H1 (cell line): ENCODE results near the gene MLPH. TPM values are rescaled to one million over a fixed set of nuclear protein-coding genes. Genes with fewer than 3 reads are reported as not detected.

Experiments used
- CTCF ChIA-PET: fragments of 300-600 bp; sonication (Branson Sonifier 250); formaldehyde crosslinking; loops from one replicate; lab custom pipeline; 2021; ENCODE audit not compliant: partially characterized antibody; lab: Charles Lee
- POLR2A ChIA-PET: fragments of 300-600 bp; sonication (Branson Sonifier 250); formaldehyde crosslinking; loops from one replicate; lab custom pipeline; 2021; ENCODE audit warnings: inconsistent platforms; ENCODE audit not compliant: partially characterized antibody; lab: Charles Lee
- DNase-seq, 2 experiments: peaks; one replicate each; pipeline versions ENCODE4 v3.0.0 to v3.0.0-alpha.2; 2010 to 2022; ENCODE audit warnings: low spot score in 2 of 2, low read depth in 1 of 2, mixed read lengths in 1 of 2
- FAIRE-seq: peaks from 2 replicates; lab custom pipeline; 2011; peaks lifted over from hg19 to GRCh38; lab: Jason Lieb, UNC
- H2AFZ ChIP-seq: 2 replicates; pipeline ENCODE4 v1.8.1; 2012; ENCODE audit warnings: low read length, inconsistent platforms
- H2AK5ac ChIP-seq: 2 replicates; pipeline ENCODE4 v1.6.1; 2013; ENCODE audit warnings: low read depth, low read length
- H2BK120ac ChIP-seq: replicated peaks from 2 replicates; pipeline ENCODE3; 2013; ENCODE audit warnings: low read depth, low read length, inconsistent platforms
- H2BK12ac ChIP-seq: 2 replicates; pipeline ENCODE4 v1.6.1; 2013; ENCODE audit warnings: low read depth, low read length
- H2BK15ac ChIP-seq: 2 replicates; pipeline ENCODE4 v1.6.1; 2013; ENCODE audit warnings: low read length
- H2BK20ac ChIP-seq: 2 replicates; pipeline ENCODE4 v1.6.1; 2013; ENCODE audit warnings: low read length
- H2BK5ac ChIP-seq: 2 replicates; pipeline ENCODE4 v1.6.1; 2013; ENCODE audit warnings: low read depth, low read length
- H3K14ac ChIP-seq: 2 replicates; pipeline ENCODE4 v1.6.1; 2013; ENCODE audit warnings: inconsistent platforms; ENCODE audit not compliant: insufficient read length
- H3K18ac ChIP-seq: 2 replicates; pipeline ENCODE4 v1.6.1; 2013; ENCODE audit warnings: low read length; ENCODE audit errors: extremely low read depth
- H3K23ac ChIP-seq: 2 replicates; pipeline ENCODE4 v1.6.1; 2013; ENCODE audit warnings: inconsistent platforms; ENCODE audit not compliant: insufficient read length
- H3K23me2 ChIP-seq: 2 replicates; pipeline ENCODE4 v1.6.1; 2013; ENCODE audit warnings: low read depth, low read length
- H3K27ac ChIP-seq: 2 replicates; pipeline ENCODE4 v1.6.1; 2011; ENCODE audit warnings: low read depth, low read length, inconsistent platforms
- H3K27me3 ChIP-seq, 4 experiments: replicated peaks in 1 of 4; 1 replicate in 1 of 4; 2 replicates in 3 of 4; pipeline versions ENCODE4 v1.6.1 to v1.8.1; 2011 to 2013; ENCODE audit warnings: low read length in 3 of 4, mild to moderate bottlenecking in 3 of 4, inconsistent platforms in 2 of 4, mixed read lengths in 2 of 4, moderate library complexity in 1 of 4; ENCODE audit not compliant: control insufficient read depth in 3 of 4, insufficient read depth in 3 of 4; ENCODE audit errors: extremely low read depth in 1 of 4
- H3K36me3 ChIP-seq, 4 experiments: 2 replicates each; pipeline versions ENCODE4 v1.6.1 to v1.8.1; 2011 to 2013; ENCODE audit warnings: mild to moderate bottlenecking in 4 of 4, low read length in 3 of 4, moderate library complexity in 2 of 4, control low read depth in 1 of 4, inconsistent platforms in 1 of 4; ENCODE audit not compliant: insufficient read depth in 4 of 4, control insufficient read depth in 2 of 4
- H3K4ac ChIP-seq: replicated peaks from 2 replicates; pipeline ENCODE3; 2013; ENCODE audit warnings: low read length, low read depth, mixed read lengths, inconsistent platforms; ENCODE audit not compliant: insufficient read length
- H3K4me1 ChIP-seq, 4 experiments: replicated peaks in 1 of 4; 1 replicate in 1 of 4; 2 replicates in 3 of 4; pipeline versions ENCODE4 v1.6.1 to v1.8.1; 2011 to 2013; ENCODE audit warnings: low read length in 3 of 4, inconsistent platforms in 2 of 4, mixed read lengths in 1 of 4; ENCODE audit not compliant: insufficient read depth in 4 of 4, control insufficient read depth in 3 of 4
- H3K4me2 ChIP-seq, 2 experiments: 2 replicates each; pipeline versions ENCODE4 v1.6.1 to v1.8.1; 2011 to 2013; ENCODE audit warnings: low read depth in 2 of 2, low read length in 2 of 2, control low read depth in 1 of 2, inconsistent platforms in 1 of 2, mild to moderate bottlenecking in 1 of 2; ENCODE audit not compliant: insufficient read depth in 1 of 2
- H3K4me3 ChIP-seq, 4 experiments: fragments of 200-600, 300-600 bp in 1 of 4; sonication (generic), shearing (Covaris generic), sonication (Bioruptor Twin) in 1 of 4; 2 replicates each; pipeline versions ENCODE4 v1.5.1 to v1.8.1; 2011 to 2016; ENCODE audit warnings: low read length in 4 of 4, low read depth in 3 of 4, control low read depth in 2 of 4, inconsistent platforms in 2 of 4, mild to moderate bottlenecking in 2 of 4, mixed read lengths in 1 of 4, moderate library complexity in 1 of 4; ENCODE audit not compliant: insufficient read depth in 2 of 4; ENCODE audit errors: extremely low read depth in 1 of 4
- H3K56ac ChIP-seq: replicated peaks from 2 replicates; pipeline ENCODE3; 2013; ENCODE audit warnings: low read depth, mild to moderate bottlenecking, mixed read lengths, low read length, inconsistent platforms; ENCODE audit not compliant: insufficient read length
- H3K79me1 ChIP-seq: 2 replicates; pipeline ENCODE4 v1.6.1; 2013; ENCODE audit warnings: low read depth, low read length, control low read depth
- H3K79me2 ChIP-seq, 2 experiments: 2 replicates each; pipeline versions ENCODE4 v1.6.1 to v1.8.1; 2012 to 2013; ENCODE audit warnings: low read length in 2 of 2, mild to moderate bottlenecking in 2 of 2, inconsistent platforms in 1 of 2; ENCODE audit not compliant: insufficient read depth in 2 of 2, control insufficient read depth in 1 of 2
- H3K9ac ChIP-seq, 4 experiments: replicated peaks in 1 of 4; 1 replicate in 1 of 4; 2 replicates in 3 of 4; pipeline versions ENCODE4 v1.6.1 to v1.8.1; 2011 to 2013; ENCODE audit warnings: low read depth in 3 of 4, low read length in 3 of 4, control low read depth in 2 of 4, mild to moderate bottlenecking in 2 of 4, moderate library complexity in 2 of 4, inconsistent platforms in 1 of 4; ENCODE audit errors: extremely low read depth in 1 of 4
- H3K9me3 ChIP-seq, 2 experiments: 2 replicates each; pipeline versions ENCODE4 v1.6.1 to v1.8.1; 2012 to 2013; ENCODE audit warnings: mild to moderate bottlenecking in 2 of 2, moderate library complexity in 2 of 2, control low read depth in 1 of 2, inconsistent platforms in 1 of 2, low read depth in 1 of 2, low read length in 1 of 2, mixed read lengths in 1 of 2; ENCODE audit not compliant: insufficient read depth in 2 of 2
- H4K20me1 ChIP-seq, 2 experiments: replicated peaks in 1 of 2; 2 replicates each; pipeline versions ENCODE3 to v1.8.1; 2011 to 2013; ENCODE audit warnings: inconsistent platforms in 2 of 2, low read length in 2 of 2, mild to moderate bottlenecking in 1 of 2; ENCODE audit not compliant: insufficient read depth in 2 of 2, control insufficient read depth in 1 of 2
- H4K5ac ChIP-seq: 2 replicates; pipeline ENCODE4 v1.6.1; 2013; ENCODE audit warnings: low read length, low read depth, mixed read lengths, inconsistent platforms; ENCODE audit not compliant: insufficient read length
- H4K8ac ChIP-seq: 2 replicates; pipeline ENCODE4 v1.8.0; 2013; ENCODE audit warnings: mild to moderate bottlenecking, moderate library complexity, low read length, inconsistent platforms; ENCODE audit not compliant: insufficient read depth; ENCODE audit errors: extremely low read depth
- H4K91ac ChIP-seq: replicated peaks from 2 replicates; pipeline ENCODE3; 2013; ENCODE audit warnings: low read length, mixed read lengths, inconsistent platforms; ENCODE audit not compliant: insufficient read length
- PHF8 ChIP-seq: fragments of 200-600 bp; sonication (generic); conservative IDR thresholded peaks from 2 replicates; pipeline ENCODE4 v1.7.1; 2012; ENCODE audit warnings: low read depth, mild to moderate bottlenecking, inconsistent platforms, low read length, moderate library complexity
- SIN3A ChIP-seq, 2 experiments: IDR thresholded peaks in 1 of 2; conservative IDR thresholded peaks in 1 of 2; 2 replicates each; pipeline ENCODE4 v1.6.1; 2011 to 2012; ENCODE audit warnings: low read length in 2 of 2, improper control_type of control experiment in 1 of 2, low read depth in 1 of 2, mild to moderate bottlenecking in 1 of 2
- TAF1 ChIP-seq: IDR thresholded peaks from 2 replicates; pipeline ENCODE4 v1.6.1; 2011; ENCODE audit warnings: mild to moderate bottlenecking, low read depth, low read length
- WGBS, 2 experiments: shearing (Covaris generic) in 1 of 2; methylation state at CpG; one replicate each; pipeline versions ENCODE4 v1.1.6 to v1.1.7; 2013 to 2015; ENCODE audit warnings: low lambda C conversion rate in 2 of 2, mixed read lengths in 2 of 2, inconsistent platforms in 1 of 2, low coverage in 1 of 2, missing lambda C conversion rate in 1 of 2; ENCODE audit not compliant: insufficient replicate concordance in 2 of 2, insufficient coverage in 1 of 2, insufficient read length in 1 of 2; ENCODE audit errors: extremely low coverage in 1 of 2, missing lambda C conversion rate in 1 of 2; 5-methylcytosine and 5-hydroxymethylcytosine counted together
- polyA plus RNA-seq, 7 experiments: library from polyadenylated mRNA; depleted of rRNA in 3 of 7; stranded (reverse) in 5 of 7; unstranded in 2 of 7; fragments of >200 nt in 5 of 7; fragments of 200-250 nt in 2 of 7; gene quantifications; 1 replicate in 5 of 7; 2 replicates in 1 of 7; 4 replicates in 1 of 7; pipeline versions ENCODE4 v1.2.1 to v1.2.3, GENCODE V29; 2011 to 2013; ENCODE audit warnings: missing spikeins in 2 of 7, mixed read lengths in 2 of 7
- total RNA-seq: library from RNA; stranded (reverse); fragmentation: NEBNext Ultra II Directional; extraction: Animal tissue kit (Norgen Biotek cat#: 25700); gene quantifications from 2 replicates; pipeline ENCODE4 v1.2.1, GENCODE V29; 2021
- TF ChIP-seq, protein P1 (sequence below): IDR thresholded peaks from 2 replicates; pipeline ENCODE4 v1.6.1; 2011; ENCODE audit warnings: low read length, improper control_type of control experiment

The MLPH gene
- total and polyA plus RNA-seq, 2 of the 8 experiments (the other 6 are each of a cell fraction or from before 2014, with no cell fraction given): 12.7 to 17.0 TPM

DNA sequence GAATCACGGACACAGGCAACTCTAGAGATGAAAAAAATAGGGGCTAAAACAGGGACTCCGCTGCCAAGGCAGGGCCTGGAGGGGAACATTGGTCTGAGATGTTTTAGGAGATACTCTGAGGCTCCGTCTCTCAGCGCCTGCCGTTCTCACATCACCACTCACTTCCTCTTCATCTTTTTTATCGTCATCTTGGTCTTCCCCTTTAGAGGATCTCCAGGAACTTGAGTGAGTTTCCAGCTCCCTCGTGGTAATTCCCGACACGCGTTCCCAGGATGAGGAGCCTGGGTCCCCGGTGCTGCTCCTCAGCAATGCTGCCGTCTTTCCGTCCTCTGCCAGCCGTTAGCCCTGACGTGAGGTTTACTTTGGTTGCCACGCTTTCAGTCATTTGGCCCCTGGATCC is 16.1 kb downstream of the MLPH start:
- H3K27me3 ChIP-seq: no peaks in the 10 kb centered on the region
- POLR2A ChIA-PET: interaction anchor here (0.8 kb wide), 1 partner anchor 110 kb away, joined by 3 read pairs; no protein-coding TSS in a partner anchor
- H3K9me3 ChIP-seq: peaks cover 0 to 3% of the 10 kb centered on the region in 2 experiments; a peak in 1 of 4 replicates
- H3K4me2 ChIP-seq: no peak overlapping the region
- no peaks in the 10 kb centered on the region; a peak in 1 of 8 replicates for H3K36me3 ChIP-seq
- H2BK20ac ChIP-seq: no peak overlapping the region
- H3K4me3 ChIP-seq: no peak overlapping the region
- H3K14ac ChIP-seq: no peak overlapping the region
- H3K27ac ChIP-seq: no peak overlapping the region
- no peak overlapping the region; the same call in 1 of the 2 replicates for H4K8ac ChIP-seq
- WGBS, 2 experiments: 95% methylated on average over 16 of the region's 16 CpGs; no CpG with 5 or more reads in 1 of the 2 experiments
- no peaks in the 10 kb centered on the region for H4K20me1 ChIP-seq
- no peak overlapping the region for H4K5ac ChIP-seq
- H2AK5ac ChIP-seq: no peak overlapping the region
- H3K4ac ChIP-seq: no peak overlapping the region
- H3K79me2 ChIP-seq: no peaks in the 10 kb centered on the region
- H3K4me1 ChIP-seq: no peaks in the 10 kb centered on the region; a peak in 2 of 7 replicates
- H3K23me2 ChIP-seq: peaks cover 1% of the 10 kb centered on the region; the same call in 1 of the 2 replicates
- H3K79me1 ChIP-seq: no peaks in the 10 kb centered on the region; the same call in 1 of the 2 replicates
- H3K56ac ChIP-seq: no peak overlapping the region
- H2BK5ac ChIP-seq: no peak overlapping the region
- no peak overlapping the region for H3K18ac ChIP-seq
- H2BK120ac ChIP-seq: no peak overlapping the region
- CTCF ChIA-PET: interaction anchor here (9.1 kb wide), 1 partner anchor 7 kb away, joined by 78 read pairs; no protein-coding TSS in a partner anchor
- no peak overlapping the region for H2AFZ ChIP-seq
- H4K91ac ChIP-seq: no peak overlapping the region
- DNase-seq (no peak), FAIRE-seq (no peak)
- no peak overlapping the region for H3K9ac ChIP-seq
- H2BK15ac ChIP-seq: no peak overlapping the region
- no peak overlapping the region for H2BK12ac ChIP-seq
- H3K23ac ChIP-seq: no peak overlapping the region
- TF ChIP-seq SIN3A (conservative IDR thresholded peaks at IDR 0.05 in 1 of 2, IDR thresholded peaks at IDR 0.05 in 1 of 2; ENCODE audit: low read depth in 1 of 2, low read length in 2 of 2) (no peak), PHF8 (no peak), TAF1 (no peak)
- TF ChIP-seq, protein P1, sequence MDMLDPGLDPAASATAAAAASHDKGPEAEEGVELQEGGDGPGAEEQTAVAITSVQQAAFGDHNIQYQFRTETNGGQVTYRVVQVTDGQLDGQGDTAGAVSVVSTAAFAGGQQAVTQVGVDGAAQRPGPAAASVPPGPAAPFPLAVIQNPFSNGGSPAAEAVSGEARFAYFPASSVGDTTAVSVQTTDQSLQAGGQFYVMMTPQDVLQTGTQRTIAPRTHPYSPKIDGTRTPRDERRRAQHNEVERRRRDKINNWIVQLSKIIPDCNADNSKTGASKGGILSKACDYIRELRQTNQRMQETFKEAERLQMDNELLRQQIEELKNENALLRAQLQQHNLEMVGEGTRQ: no peak
